ENCODE measurements around the gene LRBA.
"Not testable (repeated sequence)": the region's sequence is repeated elsewhere in the genome, so short reads cannot be mapped to it uniquely, and the experiment has no call there.

LRBA gene

GRCh38 chr4:150661551-150661950, 353.5 kb downstream of the LRBA start:
- not testable (repeated sequence) for DNase-seq (ENCODE audit: low read depth)

- not testable (repeated sequence) for DNase-seq (ENCODE audit: low read depth)
Measured at GRCh38 chr4:150658258-150658657, 356.8 kb downstream of the LRBA start.

- DNase-seq (ENCODE audit: low read depth) = no peak
Measured at GRCh38 chr4:150656891-150657290, 358.2 kb downstream of the LRBA start.

- DNase-seq (ENCODE audit: low read depth) = no peak
Measured at GRCh38 chr4:150650751-150651150, 364.3 kb downstream of the LRBA start.

GRCh38 chr4:150648123-150648522, 367.0 kb downstream of the LRBA start:
- DNase-seq (ENCODE audit: low read depth) = no peak

- no peak for DNase-seq (ENCODE audit: low read depth)
Measured at GRCh38 chr4:150647008-150647407, 368.1 kb downstream of the LRBA start.

GRCh38 chr4:150641612-150642011, 373.5 kb downstream of the LRBA start:
- no peak for DNase-seq (ENCODE audit: low read depth)

- DNase-seq (ENCODE audit: low read depth) = no peak
Measured at GRCh38 chr4:150632639-150633038, 382.4 kb downstream of the LRBA start.

GRCh38 chr4:150628073-150628472, 387.0 kb downstream of the LRBA start:
- DNase-seq (ENCODE audit: low read depth) = no peak

- no peak for DNase-seq (ENCODE audit: low read depth)
Measured at GRCh38 chr4:150625033-150625432, 390.1 kb downstream of the LRBA start.

- DNase-seq (ENCODE audit: low read depth) = no peak
Measured at GRCh38 chr4:150624055-150624454, 391.0 kb downstream of the LRBA start.

- DNase-seq (ENCODE audit: low read depth) = no peak
Measured at GRCh38 chr4:150619042-150619441, 396.0 kb downstream of the LRBA start.

- no peak for DNase-seq (ENCODE audit: low read depth)
Measured at GRCh38 chr4:150609131-150609530, 406.0 kb downstream of the LRBA start.

GRCh38 chr4:150600812-150601445, 414.2 kb downstream of the LRBA start:
- no peak for DNase-seq (ENCODE audit: low read depth)

GRCh38 chr4:150599547-150599946, 415.5 kb downstream of the LRBA start:
- DNase-seq (ENCODE audit: low read depth) = no peak

GRCh38 chr4:150598909-150599308, 416.2 kb downstream of the LRBA start:
- no peak for DNase-seq (ENCODE audit: low read depth)

GRCh38 chr4:150593996-150594395, 421.1 kb downstream of the LRBA start:
- no peak for DNase-seq (ENCODE audit: low read depth)

GRCh38 chr4:150591904-150592303, 423.2 kb downstream of the LRBA start:
- no peak for DNase-seq (ENCODE audit: low read depth)

- no peak for DNase-seq (ENCODE audit: low read depth)
Measured at GRCh38 chr4:150591406-150591805, 423.7 kb downstream of the LRBA start.

- no peak for DNase-seq (ENCODE audit: low read depth)
Measured at GRCh38 chr4:150590631-150591030, 424.5 kb downstream of the LRBA start.

GRCh38 chr4:150589157-150589556, 425.9 kb downstream of the LRBA start:
- DNase-seq (ENCODE audit: low read depth) = no peak

GRCh38 chr4:150588316-150588715, 426.8 kb downstream of the LRBA start:
- DNase-seq (ENCODE audit: low read depth) = no peak

GRCh38 chr4:150586162-150586810, 428.8 kb downstream of the LRBA start:
- no peak for DNase-seq (ENCODE audit: low read depth)

- no peak for DNase-seq (ENCODE audit: low read depth)
Measured at GRCh38 chr4:150585611-150586010, 429.5 kb downstream of the LRBA start.
